Neural cell (in vitro differentiated cells): ENCODE data around the gene LZTS2. TPM values are rescaled to one million over a fixed set of nuclear protein-coding genes. Genes with fewer than 3 reads are reported as not detected.

ENCODE experiments used
- H2AFZ ChIP-seq: fragments of 200-600, 300-800 bp; sonication (generic), shearing (Covaris generic); 2 replicates; pipeline ENCODE4 v1.6.0; 2014; ENCODE audit warnings: low read depth, mild to moderate bottlenecking, antibody characterized with exemption, low read length, moderate library complexity
- H3F3A ChIP-seq: fragments of 200-600 bp; shearing (Covaris generic); 2 replicates; pipeline ENCODE4 v1.6.1; 2016; ENCODE audit warnings: mild to moderate bottlenecking, moderate library complexity, mixed read lengths, antibody characterized with exemption, low read length; ENCODE audit not compliant: insufficient read depth, poor library complexity, severe bottlenecking
- H3K27ac ChIP-seq: fragments of 200-600, 300-800 bp; sonication (generic), shearing (Covaris generic); 2 replicates; pipeline ENCODE4 v1.5.1; 2014; ENCODE audit warnings: mild to moderate bottlenecking, low read length, moderate library complexity
- H3K27me3 ChIP-seq: fragments of 300-800, 200-600 bp; sonication (generic), shearing (Covaris generic); 2 replicates; pipeline ENCODE4 v1.6.0; 2014; ENCODE audit warnings: mild to moderate bottlenecking, low read depth, low read length, moderate library complexity; ENCODE audit not compliant: insufficient read depth
- H3K36me3 ChIP-seq: fragments of 300-800, 200-600 bp; sonication (generic), shearing (Covaris generic); 2 replicates; pipeline ENCODE4 v1.5.1; 2014; ENCODE audit warnings: mild to moderate bottlenecking, antibody characterized with exemption, low read length, moderate library complexity; ENCODE audit not compliant: insufficient read depth
- H3K4me2 ChIP-seq: fragments of 300-800, 200-600 bp; sonication (generic), shearing (Covaris generic); 2 replicates; pipeline ENCODE4 v1.6.0; 2014; ENCODE audit warnings: mild to moderate bottlenecking, low read length
- H3K4me3 ChIP-seq: fragments of 300-800, 200-600 bp; sonication (generic), shearing (Covaris generic); 2 replicates; pipeline ENCODE4 v1.5.1; 2014; ENCODE audit warnings: mild to moderate bottlenecking, low read length, moderate library complexity
- H3K79me2 ChIP-seq: fragments of 200-600 bp; shearing (Covaris generic); replicated peaks from 2 replicates; pipeline ENCODE4 v1.6.0; 2014; ENCODE audit warnings: mild to moderate bottlenecking, low read length, moderate library complexity; ENCODE audit not compliant: insufficient read depth
- H3K9ac ChIP-seq: fragments of 300-800, 200-600 bp; sonication (generic), shearing (Covaris generic); 2 replicates; pipeline ENCODE4 v1.6.1; 2016; ENCODE audit warnings: mild to moderate bottlenecking, low read length, mixed read lengths
- H3K9me2 ChIP-seq: fragments of 200-600 bp; shearing (Covaris generic); 2 replicates; pipeline ENCODE4 v1.6.1; 2016; ENCODE audit warnings: mild to moderate bottlenecking, low read length, mixed read lengths; ENCODE audit not compliant: insufficient read depth
- H3K9me3 ChIP-seq: fragments of 200-600, 300-800 bp; sonication (generic), shearing (Covaris generic); 2 replicates; pipeline ENCODE4 v1.6.1; 2016; ENCODE audit warnings: mild to moderate bottlenecking, mixed run types, low read length, moderate library complexity, mixed read lengths
- H4K20me1 ChIP-seq: fragments of 200-600 bp; shearing (Covaris generic); 2 replicates; pipeline ENCODE4 v1.6.1; 2016; ENCODE audit warnings: mild to moderate bottlenecking, mixed run types; ENCODE audit not compliant: insufficient read depth
- CTCF ChIP-seq: fragments of 450-650 bp; IDR thresholded peaks from 2 replicates; pipeline ENCODE4 v1.5.1; 2014; ENCODE audit warnings: antibody characterized with exemption, mild to moderate bottlenecking, moderate library complexity; ENCODE audit not compliant: poor library complexity, severe bottlenecking
- EP300 ChIP-seq: fragments of 450-650 bp; conservative IDR thresholded peaks from 2 replicates; pipeline ENCODE4 v1.6.1; 2014; ENCODE audit warnings: antibody characterized with exemption, mild to moderate bottlenecking, moderate library complexity; ENCODE audit not compliant: poor library complexity, severe bottlenecking
- EZH2 ChIP-seq: fragments of 200-600, 300-800 bp; shearing (Covaris generic), sonication (generic); IDR thresholded peaks from 2 replicates; pipeline ENCODE4 v1.6.1; 2014; ENCODE audit warnings: antibody characterized with exemption, low read length, borderline replicate concordance, mild to moderate bottlenecking; ENCODE audit not compliant: insufficient read depth, poor library complexity, severe bottlenecking
- MXI1 ChIP-seq: fragments of 450-650 bp; conservative IDR thresholded peaks from 2 replicates; pipeline ENCODE4 v1.6.1; 2014; ENCODE audit warnings: antibody characterized with exemption, mild to moderate bottlenecking; ENCODE audit not compliant: poor library complexity, severe bottlenecking
- POLR2AphosphoS5 ChIP-seq: IDR thresholded peaks from 2 replicates; pipeline ENCODE4 v1.6.1; 2012
- RAD21 ChIP-seq: fragments of 450-650 bp; conservative IDR thresholded peaks from 2 replicates; pipeline ENCODE4 v1.6.1; 2014; ENCODE audit warnings: antibody characterized with exemption, mild to moderate bottlenecking, moderate library complexity
- SMC3 ChIP-seq: fragments of 450-650 bp; conservative IDR thresholded peaks from 2 replicates; pipeline ENCODE4 v1.6.1; 2014; ENCODE audit warnings: antibody characterized with exemption, mild to moderate bottlenecking, moderate library complexity; ENCODE audit not compliant: poor library complexity
- TAF1 ChIP-seq: IDR thresholded peaks from 2 replicates; pipeline ENCODE4 v1.6.1; 2012; ENCODE audit warnings: low read depth
- polyA plus RNA-seq: library from polyadenylated mRNA; depleted of rRNA; stranded (reverse); fragments of >200 nt; gene quantifications from 2 replicates; pipeline ENCODE4 v1.2.3, GENCODE V29; 2014
- TF ChIP-seq, protein P1 (sequence below): IDR thresholded peaks from 2 replicates; pipeline ENCODE4 v1.6.1; 2012; ENCODE audit warnings: borderline replicate concordance

The LZTS2 gene
- polyA plus RNA-seq, 1 donor from 2014 or later = 40.1 TPM

DNA sequence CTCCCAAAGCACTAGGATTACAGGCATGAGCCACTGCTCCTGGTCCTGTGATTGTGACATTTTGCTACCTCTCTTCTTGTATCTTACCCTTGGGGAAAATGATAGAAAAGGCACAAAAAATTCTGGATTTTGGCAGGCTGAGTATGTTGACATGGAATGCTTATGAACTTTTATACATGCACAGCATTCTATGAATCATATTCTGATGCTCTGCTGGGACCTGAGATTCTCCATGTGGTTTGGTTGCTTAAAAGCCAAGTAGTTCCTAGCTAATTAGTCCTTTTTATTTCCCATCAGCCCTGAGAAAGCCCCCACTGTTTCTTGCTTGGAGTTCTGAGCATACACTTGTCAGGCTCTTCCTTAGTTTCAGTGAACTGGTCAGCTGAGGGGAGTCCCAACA is 53.9 kb downstream of the LZTS2 start:
- Histone ChIP-seq H2AFZ (no peak overlapping the region), H3K4me2 (no peak overlapping the region), H3K4me3 (no peak overlapping the region), H3K9me3 (no peaks in the 10 kb centered on the region), H3K9me2 (no peaks in the 10 kb centered on the region), H3F3A (no peaks in the 10 kb centered on the region), H3K27me3 (peaks cover 37% of the 10 kb centered on the region), H3K36me3 (no peaks in the 10 kb centered on the region), H3K9ac (no peak overlapping the region), H3K27ac (no peak overlapping the region), H4K20me1 (no peaks in the 10 kb centered on the region), H3K79me2 (no peaks in the 10 kb centered on the region)
- TF ChIP-seq SMC3 (no peak), RAD21 (no peak), CTCF (no peak), POLR2AphosphoS5 (no peak), EZH2 (no peak), MXI1 (no peak)

DNA sequence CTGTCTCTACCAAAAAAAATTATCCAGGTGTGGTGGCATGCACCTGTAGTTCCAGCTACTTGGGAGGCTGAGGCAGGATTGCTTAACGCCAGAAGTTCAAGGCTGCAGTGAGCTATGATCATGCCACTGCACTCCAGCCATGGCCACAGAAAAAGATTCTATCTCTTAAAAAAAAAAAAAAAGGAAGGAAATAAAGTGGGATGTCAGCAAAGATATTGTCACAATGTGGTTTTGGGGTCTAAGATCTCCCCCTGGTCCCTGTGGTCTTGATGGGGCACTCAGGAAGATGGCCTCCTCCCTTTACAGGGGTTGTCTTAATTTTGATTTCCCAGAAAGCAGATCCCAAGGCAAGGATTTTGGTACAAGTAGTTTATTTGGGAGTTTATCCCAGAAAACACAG is 54.7 kb downstream of the LZTS2 start:
- no peaks in the 10 kb centered on the region for H3K9me3 ChIP-seq

More for the DNA sequence above, 54.7 kb downstream of the LZTS2 start:
- Histone ChIP-seq H4K20me1 (no peaks in the 10 kb centered on the region), H3K36me3 (no peaks in the 10 kb centered on the region), H3K9ac (no peak overlapping the region), H2AFZ (no peak overlapping the region), H3K27me3 (peaks cover 29% of the 10 kb centered on the region), H3K27ac (no peak overlapping the region), H3K4me3 (no peak overlapping the region), H3K4me2 (no peak overlapping the region), H3F3A (no peaks in the 10 kb centered on the region), H3K9me2 (no peaks in the 10 kb centered on the region), H3K79me2 (no peaks in the 10 kb centered on the region)
- no peak for TF ChIP-seq EZH2
- no peak for TF ChIP-seq CTCF
- no peak for TF ChIP-seq RAD21
- TF ChIP-seq, protein P1, sequence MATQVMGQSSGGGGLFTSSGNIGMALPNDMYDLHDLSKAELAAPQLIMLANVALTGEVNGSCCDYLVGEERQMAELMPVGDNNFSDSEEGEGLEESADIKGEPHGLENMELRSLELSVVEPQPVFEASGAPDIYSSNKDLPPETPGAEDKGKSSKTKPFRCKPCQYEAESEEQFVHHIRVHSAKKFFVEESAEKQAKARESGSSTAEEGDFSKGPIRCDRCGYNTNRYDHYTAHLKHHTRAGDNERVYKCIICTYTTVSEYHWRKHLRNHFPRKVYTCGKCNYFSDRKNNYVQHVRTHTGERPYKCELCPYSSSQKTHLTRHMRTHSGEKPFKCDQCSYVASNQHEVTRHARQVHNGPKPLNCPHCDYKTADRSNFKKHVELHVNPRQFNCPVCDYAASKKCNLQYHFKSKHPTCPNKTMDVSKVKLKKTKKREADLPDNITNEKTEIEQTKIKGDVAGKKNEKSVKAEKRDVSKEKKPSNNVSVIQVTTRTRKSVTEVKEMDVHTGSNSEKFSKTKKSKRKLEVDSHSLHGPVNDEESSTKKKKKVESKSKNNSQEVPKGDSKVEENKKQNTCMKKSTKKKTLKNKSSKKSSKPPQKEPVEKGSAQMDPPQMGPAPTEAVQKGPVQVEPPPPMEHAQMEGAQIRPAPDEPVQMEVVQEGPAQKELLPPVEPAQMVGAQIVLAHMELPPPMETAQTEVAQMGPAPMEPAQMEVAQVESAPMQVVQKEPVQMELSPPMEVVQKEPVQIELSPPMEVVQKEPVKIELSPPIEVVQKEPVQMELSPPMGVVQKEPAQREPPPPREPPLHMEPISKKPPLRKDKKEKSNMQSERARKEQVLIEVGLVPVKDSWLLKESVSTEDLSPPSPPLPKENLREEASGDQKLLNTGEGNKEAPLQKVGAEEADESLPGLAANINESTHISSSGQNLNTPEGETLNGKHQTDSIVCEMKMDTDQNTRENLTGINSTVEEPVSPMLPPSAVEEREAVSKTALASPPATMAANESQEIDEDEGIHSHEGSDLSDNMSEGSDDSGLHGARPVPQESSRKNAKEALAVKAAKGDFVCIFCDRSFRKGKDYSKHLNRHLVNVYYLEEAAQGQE = no peak
- no peak for TF ChIP-seq TAF1
- TF ChIP-seq POLR2AphosphoS5 = no peak
- no peak for TF ChIP-seq MXI1
- no peak for TF ChIP-seq SMC3
- TF ChIP-seq EP300 = no peak
